Measurements from ENCODE around the gene PLPPR3. TPM values are rescaled to one million over a fixed set of nuclear protein-coding genes. Genes with fewer than 3 reads are reported as not detected.

The PLPPR3 gene
- total RNA-seq, 1 experiment from 2014 or later = not detected

- no peaks in the 10 kb centered on the region for H3K9me3 ChIP-seq
- H3K36me3 ChIP-seq = peaks cover 65% of the 10 kb centered on the region
- H3K4me3 ChIP-seq = no peak overlapping the region
- no peak for DNase-seq
- H3K27me3 ChIP-seq = no peaks in the 10 kb centered on the region
Observed at GRCh38 chr19:806815-807421, 14.8 kb downstream of the PLPPR3 start.

GRCh38 chr19:805600-806550 lies 15.9 kb downstream of the PLPPR3 start:
- Histone ChIP-seq H3K36me3 (peaks cover 67% of the 10 kb centered on the region), H3K27me3 (no peaks in the 10 kb centered on the region), H3K9me3 (no peaks in the 10 kb centered on the region), H3K4me3 (no peak overlapping the region)
- no peak for DNase-seq

GRCh38 chr19:805166-805551 lies 16.6 kb downstream of the PLPPR3 start:
- Histone ChIP-seq H3K4me3 (no peak overlapping the region), H3K9me3 (no peaks in the 10 kb centered on the region), H3K36me3 (peaks cover 69% of the 10 kb centered on the region), H3K27me3 (no peaks in the 10 kb centered on the region)
- no peak for DNase-seq

GRCh38 chr19:804419-805165 lies 17.2 kb downstream of the PLPPR3 start:
- no peak for DNase-seq
- Histone ChIP-seq H3K36me3 (peaks cover 69% of the 10 kb centered on the region), H3K4me3 (no peak overlapping the region), H3K9me3 (no peaks in the 10 kb centered on the region), H3K27me3 (no peaks in the 10 kb centered on the region)

DNA sequence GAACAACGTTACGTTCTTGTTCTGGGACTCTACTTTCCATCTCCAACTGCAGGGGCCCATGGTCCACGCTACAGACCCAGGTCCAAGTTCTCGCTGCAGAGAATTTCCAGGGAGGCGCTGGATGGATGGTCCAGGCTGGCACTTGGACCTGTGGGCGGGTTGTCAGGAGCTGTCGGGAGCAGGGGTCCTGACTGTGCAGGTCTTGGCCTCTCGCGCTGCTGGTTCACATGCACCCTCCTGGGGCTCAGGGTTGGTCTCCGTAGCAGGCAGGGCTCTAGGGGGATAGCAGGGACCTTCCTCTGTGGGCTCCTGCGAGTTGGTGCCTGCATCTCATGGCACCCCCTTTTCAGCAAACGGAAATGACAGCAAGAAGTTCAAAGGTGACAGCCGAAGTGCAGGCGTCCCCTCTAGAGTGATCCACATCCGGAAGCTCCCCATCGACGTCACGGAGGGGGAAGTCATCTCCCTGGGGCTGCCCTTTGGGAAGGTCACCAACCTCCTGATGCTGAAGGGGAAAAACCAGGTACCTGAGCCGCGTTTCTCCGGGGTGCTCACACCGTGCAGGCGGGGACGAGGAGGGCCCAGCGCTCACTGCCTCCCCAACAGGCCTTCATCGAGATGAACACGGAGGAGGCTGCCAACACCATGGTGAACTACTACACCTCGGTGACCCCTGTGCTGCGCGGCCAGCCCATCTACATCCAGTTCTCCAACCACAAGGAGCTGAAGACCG lies 17.9 kb downstream of the PLPPR3 start:
- no peak for DNase-seq
- Histone ChIP-seq H3K27me3 (no peaks in the 10 kb centered on the region), H3K4me3 (no peak overlapping the region), H3K9me3 (no peaks in the 10 kb centered on the region), H3K36me3 (peaks cover 70% of the 10 kb centered on the region)

DNA sequence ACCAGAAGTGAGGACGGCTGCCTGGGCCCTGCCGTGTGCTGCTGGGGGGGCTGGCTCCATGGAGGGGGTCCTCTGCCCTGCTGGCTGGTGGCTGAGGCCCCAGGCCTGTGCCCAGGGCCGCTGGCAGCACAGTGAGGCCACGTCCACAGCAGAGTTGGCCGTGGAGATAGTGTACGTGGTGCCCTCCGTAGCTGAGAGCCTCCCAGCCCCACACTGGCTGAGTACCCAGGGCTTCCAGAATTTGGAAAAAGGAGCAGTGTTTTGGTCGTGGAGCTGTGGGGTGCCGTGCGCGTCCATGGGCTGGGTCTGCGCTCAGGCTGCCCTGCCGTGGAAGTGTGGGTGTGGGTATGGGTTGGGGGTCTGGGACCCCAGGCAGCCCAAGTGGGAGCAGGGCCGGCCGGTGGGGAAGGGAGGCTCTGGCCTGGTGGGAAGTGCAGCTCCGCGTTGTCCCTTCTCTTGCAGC lies 18.6 kb downstream of the PLPPR3 start:
- Histone ChIP-seq H3K27me3 (no peaks in the 10 kb centered on the region), H3K9me3 (no peaks in the 10 kb centered on the region), H3K4me3 (no peak overlapping the region), H3K36me3 (peaks cover 77% of the 10 kb centered on the region)
- no peak for DNase-seq

DNA sequence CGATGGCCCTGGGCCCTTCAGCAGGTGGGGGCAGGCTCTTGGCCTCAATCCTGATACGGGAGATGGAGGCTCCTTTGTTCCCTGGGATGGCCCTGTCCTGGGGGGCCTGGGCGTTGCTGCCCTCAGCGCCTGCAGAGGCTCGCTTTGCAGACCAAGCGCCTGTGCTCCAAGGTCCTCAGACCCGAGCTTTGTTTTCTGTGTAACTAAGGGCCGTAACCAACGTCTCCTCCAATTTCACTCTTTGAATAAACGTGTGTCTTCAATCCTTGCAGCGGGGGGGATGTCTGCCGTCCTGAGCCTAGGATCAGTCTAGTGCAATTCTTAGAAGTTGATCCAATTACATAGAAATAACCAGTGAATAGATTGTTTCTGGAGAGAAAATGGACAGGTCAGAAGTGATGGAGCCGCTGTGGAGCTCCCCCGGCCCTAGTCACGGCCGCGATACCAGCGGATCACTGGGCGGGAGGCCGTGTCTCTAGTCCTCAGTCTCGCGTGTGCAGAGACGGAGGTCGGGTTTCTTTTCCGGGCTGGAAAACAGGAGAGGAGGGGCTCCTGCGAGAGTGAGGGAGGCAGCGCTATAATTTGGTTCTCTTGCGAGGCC lies 19.2 kb downstream of the PLPPR3 start:
- DNase-seq = no peak
- Histone ChIP-seq H3K4me3 (no peak overlapping the region), H3K36me3 (peaks cover 74% of the 10 kb centered on the region), H3K27me3 (no peaks in the 10 kb centered on the region), H3K9me3 (no peaks in the 10 kb centered on the region)

- H3K9me3 ChIP-seq = no peaks in the 10 kb centered on the region
- no peaks in the 10 kb centered on the region for H3K27me3 ChIP-seq
- DNase-seq = no peak
- peaks cover 67% of the 10 kb centered on the region for H3K36me3 ChIP-seq
- H3K4me3 ChIP-seq = no peak overlapping the region
Observed at GRCh38 chr19:801861-802497, 19.8 kb downstream of the PLPPR3 start.

DNA sequence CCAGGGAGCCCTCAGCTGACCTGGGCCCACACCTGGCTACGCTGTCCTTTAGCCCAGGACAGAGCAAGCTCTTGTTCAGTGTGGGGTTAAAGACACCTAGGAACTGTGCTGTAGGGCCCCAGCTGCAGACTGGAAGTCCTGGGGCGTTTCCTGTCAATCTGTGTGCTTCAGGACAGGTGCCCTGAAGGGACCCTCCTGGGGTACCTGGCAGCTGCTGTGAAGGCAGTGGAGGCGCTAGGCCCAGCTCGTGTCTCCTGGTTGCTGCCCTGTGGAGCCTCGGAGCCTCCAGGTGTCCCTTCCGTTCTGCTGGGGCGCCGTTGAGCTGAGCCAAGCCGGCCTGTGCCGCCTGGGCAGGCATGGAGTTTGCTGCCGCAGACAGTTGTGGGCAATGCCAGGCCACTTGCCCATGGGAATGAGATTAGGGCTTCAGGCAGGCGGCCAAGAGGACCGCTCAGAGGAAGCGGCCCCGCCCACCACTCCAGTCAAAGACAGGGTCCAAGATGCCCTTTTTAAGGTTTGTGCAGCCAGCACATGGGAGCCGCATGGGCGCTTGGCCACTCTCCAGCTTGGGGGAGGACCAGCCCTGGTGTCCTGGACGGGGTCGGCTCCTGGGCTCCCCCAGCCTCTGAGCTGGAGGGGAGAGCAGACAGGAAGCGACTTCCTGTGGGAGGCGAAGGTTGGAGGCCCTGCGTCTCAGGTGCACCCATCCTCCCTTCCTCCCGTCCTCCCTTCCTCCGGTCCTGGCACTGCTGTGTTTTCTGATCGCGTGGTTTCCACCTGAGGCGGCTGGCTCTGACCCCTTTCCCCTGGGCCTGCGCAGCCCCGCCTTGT lies 20.5 kb downstream of the PLPPR3 start:
- H3K36me3 ChIP-seq = peaks cover 62% of the 10 kb centered on the region
- no peak overlapping the region for H3K4me3 ChIP-seq
- no peaks in the 10 kb centered on the region for H3K27me3 ChIP-seq
- DNase-seq = peak; percentile 68
- no peaks in the 10 kb centered on the region for H3K9me3 ChIP-seq

DNA sequence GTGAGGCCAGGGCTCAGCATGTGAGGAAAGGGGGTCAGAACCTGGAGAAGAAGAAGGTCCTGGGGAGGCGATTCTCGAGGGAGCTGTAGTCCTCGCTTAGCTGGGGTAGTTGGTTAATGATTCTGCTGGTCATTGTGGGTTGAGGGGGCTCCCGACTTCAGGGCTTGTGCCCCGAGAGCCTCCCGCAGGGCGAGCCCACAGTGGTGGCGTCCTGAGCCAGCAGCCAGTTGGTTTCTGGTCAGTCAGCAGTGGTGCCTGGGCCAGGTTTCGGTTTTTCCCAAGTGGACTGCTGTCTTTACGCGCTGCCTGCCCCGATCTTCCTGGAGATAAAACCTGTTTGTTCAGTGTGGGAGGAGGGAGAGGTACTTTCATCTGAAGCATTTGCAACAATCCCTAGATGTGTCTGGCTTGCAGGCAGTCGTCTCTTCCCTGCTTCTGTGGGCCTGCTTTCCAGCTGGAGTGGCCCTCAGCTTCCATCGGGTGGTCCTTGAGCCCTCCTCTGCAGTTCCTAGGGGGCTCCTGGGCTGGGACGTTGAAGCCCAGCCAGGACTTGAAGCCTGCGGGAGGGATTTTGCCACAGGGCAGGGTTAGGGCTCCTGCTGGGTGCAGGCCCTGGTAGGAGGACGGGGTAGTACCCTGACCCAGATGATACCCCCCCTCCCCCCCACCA lies 21.3 kb downstream of the PLPPR3 start:
- Histone ChIP-seq H3K27me3 (no peaks in the 10 kb centered on the region), H3K36me3 (peaks cover 60% of the 10 kb centered on the region), H3K9me3 (no peaks in the 10 kb centered on the region), H3K4me3 (peak overlapping the region; percentile 80)
- no peak for DNase-seq

- H3K36me3 ChIP-seq = peaks cover 51% of the 10 kb centered on the region
- no peaks in the 10 kb centered on the region for H3K27me3 ChIP-seq
- DNase-seq = peak; percentile 31
- no peaks in the 10 kb centered on the region for H3K9me3 ChIP-seq
- H3K4me3 ChIP-seq = peak overlapping the region; percentile 80
Observed at GRCh38 chr19:799076-799881, 22.5 kb downstream of the PLPPR3 start.

GRCh38 chr19:798415-799075 lies 23.2 kb downstream of the PLPPR3 start:
- DNase-seq = no peak
- Histone ChIP-seq H3K36me3 (peaks cover 45% of the 10 kb centered on the region), H3K4me3 (peak overlapping the region; percentile 80), H3K9me3 (no peaks in the 10 kb centered on the region), H3K27me3 (no peaks in the 10 kb centered on the region)
